Effector CD8-positive, alpha-beta T cell (primary cell): ENCODE measurements around the gene SCGB2A2.

ENCODE experiments used
- DNase-seq: peaks from one replicate; lab custom pipeline; 2025; lab: John Stamatoyannopoulos, UW

Gene SCGB2A2

DNA sequence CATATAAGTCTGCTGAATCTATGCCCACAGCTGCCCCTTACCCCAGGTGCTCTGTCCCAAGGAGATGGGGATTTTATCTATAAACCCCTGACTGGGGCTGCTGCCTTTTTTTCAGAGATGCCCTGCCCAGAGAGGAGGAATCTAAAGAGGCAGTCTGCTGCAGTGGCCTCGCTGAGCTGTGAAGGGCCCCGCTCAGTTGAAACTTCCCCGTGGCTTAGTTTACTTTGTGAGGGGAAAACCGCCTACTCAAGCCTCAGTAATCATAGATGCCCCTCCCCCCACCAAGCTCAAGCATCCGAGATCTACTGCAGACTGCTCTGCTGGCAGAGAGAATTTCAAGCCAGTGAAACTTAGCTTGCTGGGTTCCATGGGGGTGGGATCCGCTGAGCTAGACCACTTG lies 36.3 kb downstream of the SCGB2A2 start:
- DNase-seq: no peak

DNA sequence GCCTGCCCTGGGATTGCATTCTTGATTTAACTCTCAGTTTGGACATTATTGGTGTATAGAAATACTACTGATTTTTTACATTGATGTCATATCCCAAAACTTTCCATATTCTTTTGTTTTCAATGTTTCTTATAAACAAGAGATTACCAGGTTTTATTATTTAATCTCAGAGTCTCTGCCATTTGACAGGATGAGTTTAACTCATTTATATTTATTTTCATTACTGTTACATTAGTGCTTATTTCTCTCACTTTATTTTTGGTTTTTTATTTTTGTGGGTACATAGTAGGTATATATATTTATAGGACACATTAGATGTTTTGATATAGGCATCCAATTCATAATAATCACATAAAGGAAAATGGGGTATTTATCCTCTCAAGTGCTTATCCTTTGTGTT lies 38.0 kb downstream of the SCGB2A2 start:
- DNase-seq: no peak

DNA sequence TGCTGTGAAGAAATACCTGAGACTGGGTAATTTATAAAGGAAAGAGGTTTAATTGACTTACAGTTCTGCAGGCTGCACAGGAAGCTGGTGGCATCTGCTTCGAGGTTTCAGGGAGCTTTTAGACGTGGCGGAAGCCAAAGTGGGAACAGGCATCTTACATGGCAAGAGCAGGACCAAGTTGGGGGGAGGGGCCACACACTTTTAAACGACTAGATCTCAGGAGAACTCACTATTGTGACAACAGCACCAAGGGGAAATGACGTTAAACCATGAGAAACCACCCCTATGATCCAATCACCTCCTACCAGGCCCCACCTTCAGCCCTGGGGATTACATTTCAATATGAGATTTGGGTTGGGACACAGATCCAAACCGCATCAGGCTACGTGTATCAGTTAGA lies 40.0 kb downstream of the SCGB2A2 start:
- DNase-seq: no peak

DNA sequence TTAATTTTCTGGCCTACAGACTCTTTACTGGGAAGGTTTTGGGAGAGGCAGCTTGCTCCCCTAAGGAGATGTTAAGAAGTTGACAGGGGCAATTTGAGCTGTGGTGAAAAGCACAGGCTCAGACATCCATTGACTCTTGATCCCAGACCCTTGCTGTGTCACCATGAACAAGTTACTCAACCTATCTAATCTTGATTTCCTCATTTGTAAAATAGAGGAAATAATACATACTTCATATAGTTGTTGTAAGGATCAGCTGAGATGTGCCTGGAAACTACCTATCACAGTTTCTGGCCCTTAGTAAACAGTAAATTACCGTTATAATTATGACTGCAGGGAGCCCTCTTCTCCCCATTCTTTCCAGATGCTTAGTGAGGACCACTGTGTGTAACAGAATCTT lies 45.5 kb downstream of the SCGB2A2 start:
- no peak for DNase-seq

DNA sequence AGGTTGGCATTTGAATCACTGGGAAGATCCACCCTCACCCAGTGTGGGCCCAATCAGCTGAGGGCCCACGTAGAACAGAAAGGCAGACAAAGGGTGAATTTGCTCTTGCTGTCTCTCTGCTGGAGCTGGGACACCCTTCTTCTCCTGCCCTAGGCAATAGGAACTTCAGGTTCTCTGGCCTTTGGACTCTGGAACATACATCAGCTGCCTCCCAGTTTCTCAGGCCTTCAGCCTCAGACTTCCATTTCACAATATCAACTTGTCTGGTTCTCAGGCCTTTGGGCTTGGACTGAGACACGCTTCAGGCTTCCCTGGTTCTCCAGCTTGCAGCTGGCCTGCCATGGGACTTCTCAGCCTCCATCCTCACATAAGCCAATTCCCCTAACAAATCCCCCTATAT lies 52.6 kb downstream of the SCGB2A2 start:
- DNase-seq: no peak
